HG03342 (cell line): ENCODE measurements around the gene TMEM109.

Experiments
- ATAC-seq: cut with Tn5 transposase; IDR thresholded peaks from one replicate; pipeline ENCODE4 v1.9.1; 2021; ENCODE audit warnings: mild to moderate bottlenecking, moderate library complexity; ENCODE audit not compliant: unreplicated experiment

The TMEM109 gene

GRCh38 chr11:60924906-60925853, 11.2 kb downstream of the TMEM109 start:
- no peak for ATAC-seq

GRCh38 chr11:60925868-60926267, 11.9 kb downstream of the TMEM109 start:
- ATAC-seq = no peak

- no peak for ATAC-seq
These were observed 12.5 kb downstream of the TMEM109 start for GRCh38 chr11:60926500-60926899.

DNA sequence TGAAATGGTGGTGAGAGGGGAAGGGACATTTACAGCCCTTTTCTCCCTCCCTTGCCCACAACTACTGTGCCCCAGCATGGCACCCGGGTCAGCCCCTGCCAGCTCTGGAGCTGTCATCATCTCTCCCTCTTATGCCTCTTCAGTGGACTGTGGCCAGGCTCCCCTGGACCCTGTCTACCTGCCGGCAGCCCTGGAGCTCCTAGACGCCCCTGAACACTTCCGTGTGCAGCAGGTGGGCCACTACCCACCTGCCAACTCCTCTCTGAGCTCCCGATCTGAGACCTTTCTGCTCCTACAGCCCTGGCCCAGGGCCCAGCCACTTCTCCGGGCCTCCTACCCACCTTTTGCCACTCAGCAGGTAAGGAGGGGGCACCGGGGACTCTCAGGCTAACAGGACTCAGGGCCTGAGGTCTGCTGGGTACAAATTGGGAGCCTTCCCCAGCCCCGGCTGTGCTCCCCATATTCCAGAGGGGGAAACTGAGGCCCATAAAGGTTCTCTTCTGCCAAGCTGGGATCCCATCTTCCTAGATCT, 13.2 kb downstream of the TMEM109 start:
- no peak for ATAC-seq

DNA sequence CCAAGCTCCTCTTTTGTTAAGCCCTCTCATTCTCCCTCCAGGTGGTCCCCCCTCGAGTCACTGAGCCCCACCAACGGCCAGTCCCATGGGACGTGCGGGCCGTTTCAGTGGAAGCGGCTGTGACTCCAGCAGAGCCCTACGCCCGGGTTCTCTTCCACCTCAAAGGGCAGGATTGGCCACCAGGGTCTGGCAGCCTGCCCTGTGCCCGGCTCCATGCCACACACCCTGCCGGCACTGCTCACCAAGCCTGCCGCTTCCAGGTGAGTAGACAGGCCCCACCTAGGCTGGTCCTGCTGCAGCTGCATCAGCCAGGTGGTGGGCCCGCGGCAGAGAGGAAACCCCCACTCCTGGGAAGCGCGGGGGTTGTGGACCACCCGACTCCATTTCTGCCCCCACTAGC, 13.6 kb downstream of the TMEM109 start:
- no peak for ATAC-seq

GRCh38 chr11:60928563-60929001, 14.6 kb downstream of the TMEM109 start:
- ATAC-seq = no peak

- ATAC-seq = no peak
These were observed 15.8 kb downstream of the TMEM109 start for GRCh38 chr11:60929764-60930163.

GRCh38 chr11:60930394-60930793, 16.4 kb downstream of the TMEM109 start:
- no peak for ATAC-seq

- ATAC-seq = no peak
These were observed 18.0 kb downstream of the TMEM109 start for GRCh38 chr11:60931917-60932316.

DNA sequence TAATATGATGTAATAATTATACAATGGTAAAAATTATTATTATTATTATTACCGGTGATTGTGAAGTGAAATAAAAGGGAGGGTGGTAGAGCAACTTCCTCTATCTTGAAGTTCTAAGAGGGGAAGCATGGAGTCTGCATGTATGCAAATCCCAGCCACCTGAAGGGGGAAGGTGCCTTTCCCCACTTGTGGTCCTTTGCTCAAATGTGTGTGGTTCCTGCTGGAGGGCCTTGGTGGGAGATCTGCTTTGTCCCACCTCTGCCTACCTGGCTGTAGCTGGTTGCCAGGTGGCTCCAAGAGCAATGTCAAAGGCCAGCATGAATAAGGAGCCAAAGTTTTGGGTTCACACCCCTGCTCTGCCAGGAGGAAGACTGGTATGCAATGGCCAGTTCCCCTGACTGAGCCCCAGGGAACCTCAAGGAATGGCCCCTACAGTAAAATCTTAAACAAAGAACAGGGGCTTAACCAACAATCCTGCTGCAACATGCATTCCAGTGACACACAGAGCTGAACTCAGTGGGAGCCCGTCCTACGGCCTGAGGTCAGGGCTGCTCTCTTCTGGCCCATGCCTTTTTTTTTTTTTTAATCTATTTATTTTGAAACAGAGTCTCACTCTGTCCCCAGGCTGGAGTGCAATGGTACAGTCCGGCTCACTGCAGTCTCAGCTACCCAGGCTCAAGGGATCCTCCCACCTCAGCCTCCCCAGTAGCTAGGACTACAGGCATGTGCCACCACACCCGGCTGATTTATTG, 18.8 kb downstream of the TMEM109 start:
- ATAC-seq = no peak

- ATAC-seq = no peak
These were observed 19.6 kb downstream of the TMEM109 start for GRCh38 chr11:60933416-60934123.

- ATAC-seq = no peak
These were observed 20.3 kb downstream of the TMEM109 start for GRCh38 chr11:60934124-60934789.

DNA sequence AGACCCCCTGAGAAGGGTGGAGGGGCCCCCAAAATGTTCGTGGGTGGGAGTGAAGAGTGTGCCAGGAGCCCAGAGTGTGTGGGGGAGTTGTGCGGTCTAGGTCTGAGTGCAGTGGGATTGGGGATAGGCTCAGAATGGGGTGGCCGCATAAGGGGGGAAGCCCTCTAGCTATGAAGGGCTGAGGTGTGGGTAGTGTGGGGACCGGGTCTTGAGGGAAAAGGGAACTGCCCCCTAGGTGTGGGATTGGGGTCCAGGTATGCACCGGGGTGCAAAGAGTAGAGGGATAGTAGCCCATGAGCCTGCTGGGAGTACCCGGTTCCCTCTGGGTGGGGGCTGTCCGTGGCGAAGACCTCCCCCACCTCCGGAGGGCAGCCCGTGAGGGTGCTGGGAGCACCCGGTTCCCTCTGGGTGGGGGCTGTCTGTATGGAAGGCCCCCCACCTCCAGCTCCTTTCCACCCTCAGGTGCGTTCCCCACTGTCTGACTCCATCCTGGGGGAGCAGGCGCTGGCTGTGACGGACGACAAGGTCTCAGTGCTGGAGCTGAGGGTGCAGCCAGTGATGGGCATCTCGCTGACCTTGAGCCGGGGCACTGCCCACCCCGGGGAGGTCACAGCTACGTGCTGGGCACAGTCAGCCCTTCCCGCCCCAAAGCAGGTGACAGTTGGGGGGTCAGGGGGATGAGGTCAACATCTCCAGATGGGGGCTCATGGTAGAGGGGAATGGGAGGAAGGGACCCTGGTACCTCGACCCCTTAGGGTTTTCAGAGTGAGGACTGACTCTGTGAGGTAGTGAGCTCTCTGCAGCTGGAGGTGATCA, 21.0 kb downstream of the TMEM109 start:
- no peak for ATAC-seq

- ATAC-seq = no peak
These were observed 21.9 kb downstream of the TMEM109 start for GRCh38 chr11:60935676-60936442.

DNA sequence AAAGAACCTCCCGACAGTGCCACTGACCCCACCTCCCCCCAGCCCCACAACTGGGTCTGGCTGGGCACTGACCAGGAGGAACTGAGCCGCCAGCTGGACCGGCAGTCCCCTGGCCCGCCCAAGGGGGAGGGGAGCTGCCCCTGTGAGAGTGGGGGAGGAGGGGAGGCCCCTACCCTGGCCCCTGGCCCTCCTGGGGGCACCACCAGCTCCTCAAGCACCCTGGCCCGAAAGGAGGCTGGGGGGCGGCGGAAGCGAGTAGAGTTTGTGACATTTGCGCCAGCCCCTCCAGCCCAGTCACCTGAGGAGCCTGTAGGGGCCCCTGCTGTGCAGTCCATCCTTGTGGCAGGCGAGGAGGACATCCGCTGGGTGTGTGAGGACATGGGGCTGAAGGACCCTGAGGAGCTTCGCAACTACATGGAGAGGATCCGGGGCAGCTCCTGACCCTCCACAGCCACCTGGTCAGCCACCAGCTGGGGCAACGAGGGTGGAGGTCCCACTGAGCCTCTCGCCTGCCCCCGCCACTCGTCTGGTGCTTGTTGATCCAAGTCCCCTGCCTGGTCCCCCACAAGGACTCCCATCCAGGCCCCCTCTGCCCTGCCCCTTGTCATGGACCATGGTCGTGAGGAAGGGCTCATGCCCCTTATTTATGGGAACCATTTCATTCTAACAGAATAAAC, 22.6 kb downstream of the TMEM109 start:
- ATAC-seq = no peak

DNA sequence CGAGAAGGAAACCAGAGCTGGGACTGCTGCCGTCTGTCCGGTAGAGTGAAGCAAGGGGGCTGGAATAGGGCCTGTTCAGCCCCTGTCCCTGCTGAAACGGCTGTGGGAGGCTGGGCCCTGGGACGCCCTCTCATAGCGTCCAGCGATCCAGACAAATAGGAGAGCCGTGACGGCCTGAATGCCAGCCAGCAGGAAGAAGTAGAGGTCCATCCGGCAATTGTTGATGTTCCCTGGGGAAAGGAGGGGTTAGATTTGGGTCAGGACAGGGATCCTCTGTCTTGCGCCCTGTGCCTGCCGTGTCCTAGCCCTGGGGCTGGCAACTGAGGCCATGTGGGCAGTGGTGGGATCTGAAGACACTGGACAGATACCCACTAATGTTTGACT, 23.2 kb downstream of the TMEM109 start:
- ATAC-seq = no peak

GRCh38 chr11:60937811-60938210, 23.9 kb downstream of the TMEM109 start:
- ATAC-seq = no peak

- ATAC-seq = no peak
These were observed 24.5 kb downstream of the TMEM109 start for GRCh38 chr11:60938500-60938899.
